Endothelial cell of umbilical vein (primary cell): Measurements from ENCODE around the gene LRRC47. TPM values are rescaled to one million over a fixed set of nuclear protein-coding genes. Genes with fewer than 3 reads are reported as not detected.
A peak's percentile ranks its signal among the peaks of the same experiment; 100 is the strongest.

ENCODE experiments used
- BruUV-seq: library from RNA; stranded (reverse); fragments of 400-500 nt; replicated peaks from 2 replicates; lab custom pipeline; 2021; lab: Mats Ljungman, UMichigan
- CTCF ChIA-PET: fragments of 300-600, 350-600 bp; sonication (Branson Sonifier 250); formaldehyde crosslinking; loops from one replicate; lab custom pipeline; 2021; ENCODE audit warnings: antibody characterized with exemption, inconsistent platforms; lab: Charles Lee
- POLR2A ChIA-PET: fragments of 300-600, 350-600 bp; sonication (Branson Sonifier 250); formaldehyde crosslinking; loops from one replicate; lab custom pipeline; 2021; ENCODE audit warnings: antibody characterized with exemption, inconsistent platforms; lab: Charles Lee
- DNase-seq: peaks from one replicate; pipeline ENCODE4 v3.0.0-alpha.2; 2011; ENCODE audit warnings: low read depth, low spot score
- FAIRE-seq: peaks from 2 replicates; lab custom pipeline; 2011; peaks lifted over from hg19 to GRCh38; lab: Jason Lieb, UNC
- H2AFZ ChIP-seq: 2 replicates; pipeline ENCODE4 v1.6.0; 2012; ENCODE audit warnings: low read depth, low read length, control low read depth, inconsistent platforms
- H3K27ac ChIP-seq: 2 replicates; pipeline ENCODE4 v1.5.1; 2011; ENCODE audit warnings: low read depth, mild to moderate bottlenecking, control low read depth, low read length, moderate library complexity; ENCODE audit not compliant: insufficient read depth
- H3K27me3 ChIP-seq, 2 experiments: 2 replicates each; pipeline versions ENCODE4 v1.6.0 to v1.6.1; 2011; ENCODE audit warnings: low read length in 2 of 2, mixed read lengths in 1 of 2; ENCODE audit not compliant: control insufficient read depth in 2 of 2, insufficient read depth in 2 of 2
- H3K36me3 ChIP-seq, 2 experiments: 2 replicates in 1 of 2; 3 replicates in 1 of 2; pipeline ENCODE4 v1.5.1; 2011; ENCODE audit warnings: low read length in 2 of 2, mild to moderate bottlenecking in 1 of 2, moderate library complexity in 1 of 2; ENCODE audit not compliant: control insufficient read depth in 2 of 2, insufficient read depth in 2 of 2; ENCODE audit errors: extremely low read depth in 1 of 2
- H3K4me1 ChIP-seq: 3 replicates; pipeline ENCODE4 v1.5.1; 2011; ENCODE audit warnings: mild to moderate bottlenecking, low read length; ENCODE audit not compliant: control insufficient read depth, insufficient read depth; ENCODE audit errors: extremely low read depth
- H3K4me2 ChIP-seq: 2 replicates; pipeline ENCODE4 v1.6.1; 2011; ENCODE audit warnings: low read length, control low read depth, mixed read lengths; ENCODE audit not compliant: insufficient read depth
- H3K4me3 ChIP-seq, 3 experiments: fragments of 200-600 bp in 1 of 3; sonication (generic), shearing (Covaris generic) in 1 of 3; replicated peaks in 1 of 3; 2 replicates each; pipeline ENCODE4 v1.5.1; 2011 to 2016; ENCODE audit warnings: control low read depth in 3 of 3, low read length in 3 of 3, mild to moderate bottlenecking in 2 of 3, inconsistent platforms in 1 of 3, low read depth in 1 of 3, moderate library complexity in 1 of 3; ENCODE audit not compliant: insufficient read depth in 1 of 3
- H3K79me2 ChIP-seq: 2 replicates; pipeline ENCODE4 v1.6.0; 2012; ENCODE audit warnings: low read length, inconsistent platforms; ENCODE audit not compliant: control insufficient read depth, insufficient read depth
- H3K9ac ChIP-seq: replicated peaks from 2 replicates; pipeline ENCODE3; 2011; ENCODE audit warnings: low read length, control low read depth; ENCODE audit not compliant: insufficient read depth; ENCODE audit errors: extremely low read depth
- H3K9me1 ChIP-seq: replicated peaks from 3 replicates; pipeline ENCODE4 v1.6.0; 2011; ENCODE audit warnings: mild to moderate bottlenecking, low read length; ENCODE audit not compliant: control insufficient read depth, insufficient read depth; ENCODE audit errors: extremely low read depth
- H3K9me3 ChIP-seq: replicated peaks from 2 replicates; pipeline ENCODE4 v1.5.1; 2012; ENCODE audit warnings: low read length, inconsistent platforms; ENCODE audit not compliant: control insufficient read depth, insufficient read depth
- H4K20me1 ChIP-seq: replicated peaks from 2 replicates; pipeline ENCODE3; 2011; ENCODE audit warnings: mild to moderate bottlenecking, low read length; ENCODE audit not compliant: control insufficient read depth, insufficient read depth; ENCODE audit errors: extremely low read depth
- EZH2 ChIP-seq: IDR thresholded peaks from 2 replicates; pipeline ENCODE4 v1.6.1; 2012; ENCODE audit warnings: borderline replicate concordance, low read depth, mild to moderate bottlenecking, moderate library complexity, low read length, inconsistent platforms; ENCODE audit not compliant: severe bottlenecking
- FOS ChIP-seq: IDR thresholded peaks from 2 replicates; pipeline ENCODE4 v1.6.1; 2011; ENCODE audit warnings: mild to moderate bottlenecking, low read length, moderate library complexity, borderline replicate concordance; ENCODE audit not compliant: insufficient read depth
- GATA2 ChIP-seq: IDR thresholded peaks from 2 replicates; pipeline ENCODE4 v1.7.0; 2011; ENCODE audit warnings: low read depth, mild to moderate bottlenecking, moderate library complexity, mixed read lengths, low read length; ENCODE audit not compliant: insufficient read length, insufficient read depth
- JUN ChIP-seq: IDR thresholded peaks from 2 replicates; pipeline ENCODE4 v1.6.1; 2011; ENCODE audit warnings: borderline replicate concordance, low read depth; ENCODE audit not compliant: insufficient read length, insufficient read depth
- POLR2A ChIP-seq: IDR thresholded peaks from 2 replicates; pipeline ENCODE4 v1.6.1; 2012; ENCODE audit warnings: low read depth, mild to moderate bottlenecking, control low read depth, low read length
- POLR2AphosphoS5 ChIP-seq: IDR thresholded peaks from 2 replicates; pipeline ENCODE4 v1.6.1; 2012; ENCODE audit warnings: low read depth, mild to moderate bottlenecking, control low read depth, low read length, moderate library complexity; ENCODE audit not compliant: insufficient read depth
- dilution Hi-C: fragments of 300-500 bp; cut with MboI; formaldehyde crosslinking; loops from one replicate; pipeline ENCODE4 v1.15.0; 2019; ENCODE audit warnings: low sequenced_read_pairs; ENCODE audit not compliant: extremely low pct_ligation_motif_present
- intact Hi-C: fragments of 100-400 bp; cut with micrococcal nuclease; formaldehyde crosslinking; loops from one replicate; pipeline ENCODE4 v1.10.0; 2022
- polyA plus RNA-seq, 4 experiments: library from polyadenylated mRNA; depleted of rRNA in 3 of 4; stranded (reverse) in 3 of 4; unstranded in 1 of 4; fragments of >200 nt; gene quantifications; 2 replicates each; pipeline versions ENCODE4 v1.2.1 to v1.2.3, GENCODE V29; 2011 to 2012; ENCODE audit warnings: missing spikeins in 1 of 4
- total RNA-seq: library from RNA; stranded (reverse); gene quantifications from 2 replicates; pipeline ENCODE4 v1.2.3, GENCODE V29; 2021
- TF ChIP-seq, protein P1 (sequence below): IDR thresholded peaks from 2 replicates; pipeline ENCODE4 v1.6.1; 2011; ENCODE audit not compliant: insufficient read depth, insufficient read length
- TF ChIP-seq, protein P2 (sequence below), 2 donors: IDR thresholded peaks; 1 replicate in 1 of 2; 2 replicates in 1 of 2; pipeline ENCODE4 v1.5.1; 2011; ENCODE audit warnings: low read length in 2 of 2, mild to moderate bottlenecking in 2 of 2, moderate library complexity in 2 of 2, control low read depth in 1 of 2, inconsistent platforms in 1 of 2, low read depth in 1 of 2; ENCODE audit not compliant: insufficient read depth in 1 of 2; ENCODE audit errors: extremely low read depth in 1 of 2

Gene LRRC47
- total and polyA plus RNA-seq, 2 donors (not counting 3 experiments of a cell fraction or from before 2014, with no cell fraction given), result 23.7 to 42.5 TPM

DNA sequence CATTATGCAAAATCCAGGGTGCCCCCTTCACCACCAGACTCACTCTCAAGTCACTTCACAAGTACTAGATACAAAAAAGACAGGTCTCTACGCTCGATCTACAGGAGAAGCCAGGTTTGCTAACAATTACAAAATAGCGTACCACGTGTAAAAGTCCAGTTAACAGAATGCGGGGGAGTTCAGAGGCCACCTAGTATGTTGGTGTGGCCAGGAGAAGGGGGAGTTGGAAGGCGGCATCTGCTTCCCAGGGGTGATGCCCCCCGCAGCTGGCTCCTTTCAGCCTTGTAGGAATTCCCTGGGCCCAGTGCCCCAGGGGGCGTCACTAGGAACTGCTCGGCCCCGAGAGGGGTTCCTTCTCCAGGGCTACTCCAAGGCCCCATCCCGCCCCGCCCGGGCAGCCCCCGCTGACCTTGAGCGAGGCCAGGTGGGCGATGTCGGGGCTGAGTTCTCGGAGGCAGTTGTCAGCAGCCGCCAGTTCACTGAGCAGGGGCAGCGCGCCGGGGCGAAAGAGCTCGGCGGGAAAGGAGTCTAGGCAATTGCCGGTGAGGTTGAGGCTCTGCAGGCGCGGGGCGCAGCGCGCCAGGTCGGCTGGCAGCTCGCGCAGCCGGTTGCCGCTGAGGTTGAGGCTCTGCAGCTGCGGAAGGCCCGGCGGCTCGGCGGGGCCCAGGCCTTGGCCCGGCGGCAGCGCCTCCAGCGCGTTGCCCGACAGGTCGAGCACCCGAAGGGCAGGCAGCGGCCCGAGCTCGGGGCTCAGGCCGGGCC is 664 bp downstream of the LRRC47 start:
- peak overlapping the region; percentile 83 for H2AFZ ChIP-seq
- no peaks in the 10 kb centered on the region for H4K20me1 ChIP-seq

DNA sequence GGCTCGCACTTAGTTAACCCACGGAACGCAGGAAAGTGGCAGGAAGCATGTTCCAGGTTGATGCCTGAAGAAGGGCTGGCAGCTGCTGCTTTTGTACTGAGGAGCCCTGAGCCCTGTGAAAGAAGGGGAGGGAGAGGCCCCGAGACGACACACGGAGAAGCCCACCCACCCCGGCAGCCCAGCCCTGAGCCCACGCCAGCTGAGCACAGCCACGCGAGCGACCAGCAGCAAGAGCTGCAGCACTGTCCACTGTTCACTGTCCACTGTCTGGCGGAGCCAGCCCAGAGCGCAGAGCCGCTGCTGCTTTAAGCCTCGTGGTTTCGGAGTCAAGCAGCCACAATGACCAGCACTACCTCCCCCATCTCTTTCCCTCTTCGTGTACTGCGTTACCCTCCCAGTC is 5.3 kb downstream of the LRRC47 start:
- Histone ChIP-seq H3K79me2 (peaks cover 51% of the 10 kb centered on the region), H3K9me1 (no peaks in the 10 kb centered on the region), H3K36me3 (peaks cover 0 to 12% of the 10 kb centered on the region in 2 experiments), H3K4me1 (peaks cover 8% of the 10 kb centered on the region), H3K27me3 (no peaks in the 10 kb centered on the region), H4K20me1 (no peaks in the 10 kb centered on the region), H3K4me3 (no peak overlapping the region), H3K27ac (no peak overlapping the region), H3K9ac (no peak overlapping the region), H2AFZ (no peak overlapping the region), H3K9me3 (no peaks in the 10 kb centered on the region), H3K4me2 (no peak overlapping the region)
- DNase-seq (no peak), FAIRE-seq (no peak)
- intact Hi-C loops, result no loop called here
- no TSS peak for BruUV-seq
- ChIA-PET CTCF (interaction anchor here (1.5 kb wide), 1 partner anchor 67 kb away, joined by 4 read pairs; no protein-coding TSS in a partner anchor), POLR2A (no interaction called here)
- TF ChIP-seq FOS (no peak), EZH2 (no peak), JUN (no peak)
- TF ChIP-seq, protein P1, sequence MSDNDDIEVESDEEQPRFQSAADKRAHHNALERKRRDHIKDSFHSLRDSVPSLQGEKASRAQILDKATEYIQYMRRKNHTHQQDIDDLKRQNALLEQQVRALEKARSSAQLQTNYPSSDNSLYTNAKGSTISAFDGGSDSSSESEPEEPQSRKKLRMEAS, result no peak
- TF ChIP-seq, protein P2, sequence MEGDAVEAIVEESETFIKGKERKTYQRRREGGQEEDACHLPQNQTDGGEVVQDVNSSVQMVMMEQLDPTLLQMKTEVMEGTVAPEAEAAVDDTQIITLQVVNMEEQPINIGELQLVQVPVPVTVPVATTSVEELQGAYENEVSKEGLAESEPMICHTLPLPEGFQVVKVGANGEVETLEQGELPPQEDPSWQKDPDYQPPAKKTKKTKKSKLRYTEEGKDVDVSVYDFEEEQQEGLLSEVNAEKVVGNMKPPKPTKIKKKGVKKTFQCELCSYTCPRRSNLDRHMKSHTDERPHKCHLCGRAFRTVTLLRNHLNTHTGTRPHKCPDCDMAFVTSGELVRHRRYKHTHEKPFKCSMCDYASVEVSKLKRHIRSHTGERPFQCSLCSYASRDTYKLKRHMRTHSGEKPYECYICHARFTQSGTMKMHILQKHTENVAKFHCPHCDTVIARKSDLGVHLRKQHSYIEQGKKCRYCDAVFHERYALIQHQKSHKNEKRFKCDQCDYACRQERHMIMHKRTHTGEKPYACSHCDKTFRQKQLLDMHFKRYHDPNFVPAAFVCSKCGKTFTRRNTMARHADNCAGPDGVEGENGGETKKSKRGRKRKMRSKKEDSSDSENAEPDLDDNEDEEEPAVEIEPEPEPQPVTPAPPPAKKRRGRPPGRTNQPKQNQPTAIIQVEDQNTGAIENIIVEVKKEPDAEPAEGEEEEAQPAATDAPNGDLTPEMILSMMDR (IDR thresholded peaks at IDR 0.05; ENCODE audit: extremely low read depth in 1 of 2, insufficient read depth in 1 of 2, low read depth in 1 of 2, low read length in 2 of 2), result no peak
- dilution Hi-C loops, result no loop called here

More for the DNA sequence above, 664 bp downstream of the LRRC47 start:
- H3K36me3 ChIP-seq, result no peaks in the 10 kb centered on the region
- TF ChIP-seq FOS (no peak), GATA2 (no peak), POLR2AphosphoS5 (no peak), POLR2A (no peak)
- H3K9me3 ChIP-seq, result no peaks in the 10 kb centered on the region
- peaks cover 8% of the 10 kb centered on the region for H3K4me1 ChIP-seq
- peaks cover 0 to 1% of the 10 kb centered on the region in 2 experiments for H3K27me3 ChIP-seq
- H3K9ac ChIP-seq, result peak overlapping the region; percentile 59
- no peaks in the 10 kb centered on the region for H3K9me1 ChIP-seq
- dilution Hi-C loops, result no loop called here
- DNase-seq, result no peak
- intact Hi-C loops, result loop anchor here (1.0 kb wide), 4 partner anchors 23 to 105 kb away; partner anchors contain the start of genes C1orf174, CEP104, DFFB and SMIM1
- peaks cover 44% of the 10 kb centered on the region for H3K79me2 ChIP-seq
- no peak for FAIRE-seq
- peak overlapping the region; percentile 94 for H3K4me2 ChIP-seq
- peak overlapping the region; percentile 43 for H3K27ac ChIP-seq
- no TSS peak for BruUV-seq
- ChIA-PET POLR2A (no interaction called here), CTCF (interaction anchor here (0.8 to 1.6 kb wide), 7 partner anchors 8 to 343 kb away, joined by 3 to 7 read pairs (median 4); partner anchors contain the start of gene C1orf174)
- peak overlapping the region; percentile 46 to 73 (median 73) for H3K4me3 ChIP-seq
